AG04450 (cell line): ENCODE data around the gene NDST3. TPM values are rescaled to one million over a fixed set of nuclear protein-coding genes. Genes with fewer than 3 reads are reported as not detected.

Source experiments
- CTCF ChIA-PET: fragments of 300-600, 350-600 bp; formaldehyde crosslinking; extraction: SDS; loops from one replicate; lab custom pipeline; 2022; ENCODE audit warnings: antibody characterized with exemption, inconsistent platforms; lab: Charles Lee
- POLR2A ChIA-PET: fragments of 350-600 bp; formaldehyde crosslinking; extraction: SDS; loops from one replicate; lab custom pipeline; 2021; ENCODE audit warnings: antibody characterized with exemption, inconsistent platforms; lab: Yijun Ruan, JAX
- DNase-seq: peaks from one replicate; pipeline ENCODE4 v3.0.0-alpha.2; 2011; ENCODE audit warnings: low read depth, low spot score
- H3K27ac ChIP-seq: one replicate; pipeline ENCODE4 v1.5.1; 2012; ENCODE audit warnings: low read depth, low read length, control low read depth
- H3K27me3 ChIP-seq: one replicate; pipeline ENCODE4 v1.6.0; 2012; ENCODE audit warnings: low read length; ENCODE audit not compliant: control insufficient read depth, insufficient read depth
- H3K4me3 ChIP-seq: 2 replicates; pipeline ENCODE4 v1.5.1; 2011; ENCODE audit warnings: mild to moderate bottlenecking, low read depth, low read length, control low read depth
- H3K9me3 ChIP-seq: 2 replicates; pipeline ENCODE4 v1.5.1; 2012; ENCODE audit warnings: low read length; ENCODE audit not compliant: control insufficient read depth, insufficient read depth
- CTCF ChIP-seq: IDR thresholded peaks from 2 replicates; pipeline ENCODE4 v1.5.1; 2011; ENCODE audit warnings: low read depth, low read length, control low read depth, inconsistent platforms
- polyA plus RNA-seq: library from polyadenylated mRNA; depleted of rRNA; stranded (reverse); fragments of >200 nt; gene quantifications from 2 replicates; pipeline ENCODE4 v1.2.3, GENCODE V29; 2011

NDST3 gene
- polyA plus RNA-seq, 1 experiment = 0.02 TPM

GRCh38 chr4:118268780-118269179 is 234.5 kb downstream of the NDST3 start:
- Histone ChIP-seq H3K27me3 (no peaks in the 10 kb centered on the region), H3K27ac (no peak overlapping the region), H3K9me3 (no peaks in the 10 kb centered on the region; the same call in 1 of the 2 replicates), H3K4me3 (no peak overlapping the region)
- TF ChIP-seq CTCF = no peak
- ChIA-PET CTCF (no interaction called here), POLR2A (no interaction called here)
- no peak for DNase-seq

- POLR2A ChIA-PET = no interaction called here
- H3K27ac ChIP-seq = no peak overlapping the region
- no peaks in the 10 kb centered on the region for H3K27me3 ChIP-seq
- H3K9me3 ChIP-seq = no peaks in the 10 kb centered on the region
- H3K4me3 ChIP-seq = no peak overlapping the region
- CTCF ChIA-PET = interaction anchor here (0.6 to 2.8 kb wide), 25 partner anchors 10 to 1912 kb away, joined by 3 to 22 read pairs (median 4); partner anchors contain the start of genes NDST3 and PRSS12
- TF ChIP-seq CTCF = peak; percentile 52
- DNase-seq = no peak
Observed at GRCh38 chr4:118270492-118270891, 236.2 kb downstream of the NDST3 start.

- Histone ChIP-seq H3K9me3 (no peaks in the 10 kb centered on the region), H3K27ac (no peak overlapping the region), H3K4me3 (no peak overlapping the region), H3K27me3 (no peaks in the 10 kb centered on the region)
- TF ChIP-seq CTCF = no peak
- ChIA-PET POLR2A (no interaction called here), CTCF (interaction anchor here (1.3 to 2.8 kb wide), 5 partner anchors 11 to 1137 kb away, joined by 4 to 22 read pairs (median 12); partner anchors contain the start of gene PRSS12)
- no peak for DNase-seq
Observed at GRCh38 chr4:118271788-118272187, 237.5 kb downstream of the NDST3 start.

- ChIA-PET CTCF (interaction anchor here (0.7 to 1.6 kb wide), 4 partner anchors 9 to 1139 kb away, joined by 3 to 6 read pairs (median 4); no protein-coding TSS in a partner anchor), POLR2A (no interaction called here)
- Histone ChIP-seq H3K4me3 (no peak overlapping the region), H3K27ac (no peak overlapping the region), H3K9me3 (no peaks in the 10 kb centered on the region), H3K27me3 (no peaks in the 10 kb centered on the region)
- no peak for DNase-seq
- no peak for TF ChIP-seq CTCF
Observed at GRCh38 chr4:118273642-118274041, 239.4 kb downstream of the NDST3 start.

GRCh38 chr4:118276580-118276979 is 242.3 kb downstream of the NDST3 start:
- ChIA-PET POLR2A (no interaction called here), CTCF (no interaction called here)
- no peak for DNase-seq
- no peak for TF ChIP-seq CTCF
- Histone ChIP-seq H3K27ac (no peak overlapping the region), H3K27me3 (no peaks in the 10 kb centered on the region), H3K4me3 (no peak overlapping the region), H3K9me3 (no peaks in the 10 kb centered on the region)
